Limb (tissue), 2 donors: Measurements from ENCODE around the gene AGT.

ENCODE experiments used
- DNase-seq, 2 donors: peaks; one replicate each; pipeline ENCODE4 v3.0.0-alpha.2; 2016; ENCODE audit errors: extremely low spot score in 2 of 2

The AGT gene

GRCh38 chr1:230713915-230714764 lies at the start of gene AGT:
Gene AGT, minus strand, starts transcription at chr1:230714122. Its CDS starts 3,299 bp downstream, at chr1:230710823.
- DNase-seq = peak; percentile 66 to 78

GRCh38 chr1:230761443-230762167 lies 47.7 kb upstream of the AGT start:
- no peak for DNase-seq

- peak in 1 of 2 donors; percentile 26 for DNase-seq
These were observed 46.5 kb upstream of the AGT start for GRCh38 chr1:230760360-230760827.

DNA sequence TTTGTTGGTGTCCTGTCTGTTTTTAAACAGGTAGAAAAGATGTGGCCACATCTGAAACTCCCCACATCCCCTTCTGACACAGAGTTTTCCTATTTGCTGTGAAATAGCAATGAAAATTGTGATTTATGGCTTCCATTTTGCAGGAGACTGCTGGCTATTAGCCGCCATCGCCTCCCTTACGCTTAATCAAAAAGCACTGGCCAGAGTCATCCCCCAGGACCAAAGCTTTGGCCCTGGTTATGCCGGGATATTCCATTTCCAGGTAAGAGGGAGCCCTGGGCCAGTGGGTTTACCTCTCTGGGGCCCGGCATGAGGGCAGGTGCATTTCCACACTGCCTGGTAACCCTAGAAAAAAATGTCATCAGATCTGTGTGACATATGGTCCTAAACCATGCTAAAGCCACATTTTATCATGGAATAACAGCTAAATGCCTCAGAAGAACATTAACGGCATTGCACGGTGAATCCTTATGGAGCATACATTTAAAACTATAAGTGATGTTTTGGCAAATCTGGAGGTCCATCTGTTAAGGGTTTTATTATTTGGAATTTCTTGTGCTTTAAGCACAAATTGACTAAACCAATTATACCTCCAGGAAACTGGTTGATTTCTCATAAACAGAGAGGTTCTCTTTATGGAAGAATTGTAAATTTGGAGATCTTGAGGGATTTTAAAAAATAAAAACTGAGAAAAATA lies 45.6 kb upstream of the AGT start:
- no peak for DNase-seq

DNA sequence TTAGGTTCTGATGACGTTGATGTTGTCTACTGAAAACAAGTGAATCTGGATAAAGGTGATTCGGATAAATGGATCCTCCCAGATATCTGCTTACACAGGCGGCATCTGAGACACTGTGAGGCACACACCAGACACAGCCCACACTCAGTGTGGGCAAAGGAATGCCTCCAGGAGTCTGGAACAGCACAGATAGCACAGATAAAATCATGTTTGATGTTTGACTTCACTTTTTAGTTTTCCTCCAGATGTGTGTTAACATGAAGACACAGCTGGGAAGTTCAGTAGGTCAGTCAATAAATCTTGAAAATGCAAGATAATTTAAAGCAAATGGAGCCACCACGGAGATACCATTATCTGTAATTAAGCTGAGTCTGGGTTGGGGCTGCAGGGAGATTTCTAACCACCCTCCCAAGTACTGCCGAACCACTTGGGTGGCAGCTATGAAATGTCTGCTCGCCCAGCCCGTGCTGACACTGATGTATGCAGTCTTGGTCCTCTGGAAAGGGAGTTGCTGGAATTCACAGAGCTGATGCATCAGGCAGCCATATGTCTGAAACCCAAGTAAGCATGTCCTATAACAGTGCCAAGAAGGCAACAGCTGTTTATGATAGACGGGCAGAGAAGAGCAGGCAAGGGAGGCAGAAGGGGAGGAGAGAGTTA lies 44.9 kb upstream of the AGT start:
- DNase-seq = peak; percentile 56 to 84

DNA sequence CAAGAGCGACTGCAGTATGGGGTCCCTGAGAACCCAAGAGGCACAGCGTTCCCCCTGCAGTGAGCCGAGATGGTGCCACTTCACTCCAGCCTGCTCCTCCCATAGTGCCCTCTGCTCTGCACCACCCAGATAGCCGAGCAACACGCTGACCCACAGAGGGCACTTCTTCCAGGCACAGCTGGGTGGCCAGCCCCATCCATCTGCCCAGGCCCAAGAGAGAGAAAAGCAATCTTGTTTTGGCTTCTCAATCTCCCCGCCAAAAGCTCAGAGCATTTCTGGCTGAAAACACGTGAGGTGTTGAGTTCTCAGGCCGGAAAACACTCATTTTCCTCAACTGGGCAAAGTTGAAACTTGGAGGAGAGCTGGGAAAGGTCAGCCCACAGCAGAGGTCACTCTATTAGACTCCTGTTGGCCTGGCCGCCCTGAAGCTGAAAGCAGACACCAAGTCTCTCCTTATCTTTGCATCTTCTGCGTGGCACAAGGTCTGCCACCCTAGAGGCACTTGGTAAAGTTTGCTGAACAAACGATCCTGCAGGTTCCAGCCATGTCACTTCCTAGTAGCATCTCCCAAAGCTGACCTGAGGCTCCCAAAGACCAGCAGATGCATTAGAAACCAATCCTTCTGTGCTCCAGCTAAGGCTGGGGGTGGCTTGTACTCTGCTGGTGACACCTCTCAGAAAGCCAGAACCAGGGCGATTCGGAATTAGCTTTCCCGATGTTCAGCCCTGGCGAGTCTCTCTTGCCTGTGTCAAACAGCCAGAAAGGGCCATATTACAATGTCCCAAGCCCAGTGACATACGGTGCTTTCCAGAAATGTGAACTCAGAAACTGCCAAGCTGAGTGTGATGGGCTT lies 44.2 kb upstream of the AGT start:
- no peak for DNase-seq

GRCh38 chr1:230754796-230755195 lies 40.9 kb upstream of the AGT start:
- no peak for DNase-seq

GRCh38 chr1:230753586-230754251 lies 39.8 kb upstream of the AGT start:
- peak; percentile 37 to 82 for DNase-seq

DNA sequence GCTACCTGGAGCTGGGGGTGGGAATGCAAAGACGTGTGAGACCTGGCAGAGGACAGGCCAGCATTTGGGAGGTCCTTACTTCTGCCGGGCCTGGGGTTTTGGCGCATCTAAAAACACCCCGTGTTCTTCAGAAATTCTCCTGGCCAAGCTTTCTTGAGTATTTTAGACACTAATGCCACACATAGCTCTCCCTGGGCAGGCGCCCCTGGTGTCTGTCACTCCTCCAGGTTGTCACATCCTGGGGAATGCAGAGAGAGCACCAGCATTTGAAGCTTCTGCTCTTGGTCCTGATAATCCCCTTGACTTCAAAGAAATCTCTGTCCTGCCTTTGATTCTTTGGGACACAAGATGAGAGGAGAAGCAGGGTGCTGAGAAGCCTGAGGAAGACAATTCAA lies 39.3 kb upstream of the AGT start:
- no peak for DNase-seq

- DNase-seq = peak in 1 of 2 donors; percentile 72
These were observed 38.5 kb upstream of the AGT start for GRCh38 chr1:230752407-230752806.

DNA sequence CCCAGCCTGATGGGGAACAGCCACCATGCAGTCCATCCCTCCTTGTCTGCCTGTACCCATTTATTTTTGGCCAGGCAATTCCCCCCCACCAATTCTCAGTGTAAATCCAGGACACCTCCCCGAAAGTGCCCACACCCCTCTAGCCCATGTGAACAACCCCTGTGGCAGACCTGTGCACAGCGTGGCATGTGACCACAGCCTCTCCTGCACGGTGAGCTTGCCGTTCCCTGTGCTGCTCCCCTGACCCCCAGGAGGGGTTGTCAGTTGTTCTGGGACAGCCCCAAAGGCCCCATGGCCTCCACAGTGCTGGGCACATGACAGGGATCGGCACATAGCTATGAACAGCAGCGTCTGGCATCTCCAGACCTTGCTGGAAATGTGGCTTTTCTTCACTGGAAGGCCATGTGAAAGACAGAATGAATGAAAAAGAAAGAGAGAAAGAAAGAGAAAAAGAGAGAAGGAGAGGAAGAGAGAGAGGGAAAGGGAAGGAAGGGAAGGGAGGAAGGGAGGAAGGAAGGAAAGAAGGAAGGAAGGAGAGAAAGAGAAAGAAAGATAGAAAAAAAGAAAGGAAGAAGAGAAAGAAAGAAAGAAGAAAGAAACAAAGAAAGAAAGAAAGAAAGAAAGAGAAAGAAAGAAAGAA lies 37.2 kb upstream of the AGT start:
- no peak for DNase-seq

DNA sequence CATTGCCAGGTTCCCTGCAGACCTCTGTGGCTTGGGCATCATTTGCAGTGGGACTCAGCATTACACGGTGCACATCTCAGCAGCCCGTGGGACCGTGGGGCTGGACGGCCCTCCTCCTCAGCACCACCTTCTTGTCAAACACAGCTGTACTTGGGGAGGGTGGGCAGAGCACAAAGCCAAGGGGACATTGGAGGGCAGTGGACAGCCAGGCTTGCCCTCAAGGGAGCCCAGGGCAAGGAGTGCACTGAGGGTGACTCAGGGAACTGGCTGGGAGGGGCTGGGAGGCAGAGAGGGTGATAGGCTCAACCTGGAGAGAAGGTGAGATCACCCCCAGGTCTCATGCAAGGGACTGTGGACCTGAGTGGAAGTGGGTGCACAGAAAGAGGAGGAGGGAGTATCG lies 36.7 kb upstream of the AGT start:
- no peak for DNase-seq

- DNase-seq = no peak
These were observed 35.7 kb upstream of the AGT start for GRCh38 chr1:230749635-230750034.

DNA sequence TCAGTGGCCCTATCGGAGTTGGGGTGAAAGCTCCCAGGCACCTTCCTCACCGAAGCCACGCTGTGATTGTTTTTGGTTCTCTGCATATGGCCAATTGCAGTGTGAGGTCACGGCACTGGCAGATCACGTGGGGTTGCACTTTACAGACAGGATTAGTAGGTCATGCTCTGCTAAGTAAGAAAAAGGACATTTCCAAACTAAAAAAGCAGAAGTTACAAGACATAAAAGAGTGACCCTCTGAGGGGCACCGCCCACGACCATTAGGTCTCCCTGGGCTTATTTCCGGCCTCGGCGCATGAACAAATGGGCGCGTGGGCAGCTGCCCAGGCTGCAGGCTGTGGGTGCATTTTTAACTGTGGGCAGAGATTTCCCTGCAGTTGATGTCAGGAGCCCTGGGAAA lies 35.2 kb upstream of the AGT start:
- no peak for DNase-seq

- no peak for DNase-seq
These were observed 34.2 kb upstream of the AGT start for GRCh38 chr1:230747890-230748800.

DNA sequence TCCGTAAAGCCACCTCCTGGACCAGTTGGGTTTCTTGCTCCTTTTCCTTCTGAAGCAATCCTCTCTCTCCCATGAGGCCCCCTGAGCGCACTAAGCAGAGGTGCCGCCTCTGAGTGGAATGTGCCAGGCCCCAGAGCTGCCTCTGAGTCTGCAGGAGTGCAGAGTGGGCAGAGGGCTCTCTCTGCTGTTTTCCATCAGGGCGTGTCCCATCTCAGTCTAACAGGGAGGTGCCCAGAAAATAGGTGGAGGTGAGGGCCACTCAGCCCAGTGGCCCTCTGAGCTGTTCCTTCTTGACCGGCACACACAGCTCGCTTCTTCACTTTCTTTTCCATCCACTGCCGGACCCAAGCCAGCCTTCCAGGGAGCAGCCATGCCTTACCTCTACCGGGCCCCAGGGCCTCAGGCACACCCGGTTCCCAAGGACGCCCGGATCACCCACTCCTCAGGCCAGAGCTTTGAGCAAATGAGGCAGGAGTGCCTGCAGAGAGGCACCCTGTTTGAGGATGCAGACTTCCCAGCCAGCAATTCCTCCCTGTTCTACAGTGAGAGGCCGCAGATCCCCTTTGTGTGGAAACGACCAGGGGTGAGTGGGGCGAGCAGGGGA lies 33.3 kb upstream of the AGT start, which contains the start of gene CAPN9:
Gene CAPN9, plus strand, starts transcription at position 262 of the 604 bp plus-strand sequence. Its CDS starts 109 bp downstream, at position 371.
- no peak for DNase-seq

DNA sequence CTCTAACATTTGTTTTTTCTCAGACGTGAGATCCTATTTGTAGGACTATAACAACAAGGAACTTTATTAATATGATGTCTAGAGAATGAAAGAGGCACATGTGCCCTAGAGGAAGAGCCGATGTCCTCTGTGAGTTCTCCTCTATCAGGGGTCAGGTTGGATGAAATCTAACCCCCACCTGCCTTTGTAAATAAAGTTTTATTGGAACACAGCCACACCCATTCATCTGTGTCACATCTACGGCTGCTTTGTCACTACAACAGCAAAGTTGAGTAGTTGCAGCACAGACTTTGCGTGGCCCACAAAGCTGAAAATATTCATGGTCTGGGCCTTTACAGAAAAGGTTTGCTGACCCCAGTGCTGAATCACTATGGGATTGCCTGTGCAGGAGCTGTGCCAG lies 32.7 kb upstream of the AGT start:
- DNase-seq = no peak

GRCh38 chr1:230745071-230745470 lies 31.1 kb upstream of the AGT start:
- no peak for DNase-seq
